ENCODE measurements around the gene MVP.

The MVP gene

DNA sequence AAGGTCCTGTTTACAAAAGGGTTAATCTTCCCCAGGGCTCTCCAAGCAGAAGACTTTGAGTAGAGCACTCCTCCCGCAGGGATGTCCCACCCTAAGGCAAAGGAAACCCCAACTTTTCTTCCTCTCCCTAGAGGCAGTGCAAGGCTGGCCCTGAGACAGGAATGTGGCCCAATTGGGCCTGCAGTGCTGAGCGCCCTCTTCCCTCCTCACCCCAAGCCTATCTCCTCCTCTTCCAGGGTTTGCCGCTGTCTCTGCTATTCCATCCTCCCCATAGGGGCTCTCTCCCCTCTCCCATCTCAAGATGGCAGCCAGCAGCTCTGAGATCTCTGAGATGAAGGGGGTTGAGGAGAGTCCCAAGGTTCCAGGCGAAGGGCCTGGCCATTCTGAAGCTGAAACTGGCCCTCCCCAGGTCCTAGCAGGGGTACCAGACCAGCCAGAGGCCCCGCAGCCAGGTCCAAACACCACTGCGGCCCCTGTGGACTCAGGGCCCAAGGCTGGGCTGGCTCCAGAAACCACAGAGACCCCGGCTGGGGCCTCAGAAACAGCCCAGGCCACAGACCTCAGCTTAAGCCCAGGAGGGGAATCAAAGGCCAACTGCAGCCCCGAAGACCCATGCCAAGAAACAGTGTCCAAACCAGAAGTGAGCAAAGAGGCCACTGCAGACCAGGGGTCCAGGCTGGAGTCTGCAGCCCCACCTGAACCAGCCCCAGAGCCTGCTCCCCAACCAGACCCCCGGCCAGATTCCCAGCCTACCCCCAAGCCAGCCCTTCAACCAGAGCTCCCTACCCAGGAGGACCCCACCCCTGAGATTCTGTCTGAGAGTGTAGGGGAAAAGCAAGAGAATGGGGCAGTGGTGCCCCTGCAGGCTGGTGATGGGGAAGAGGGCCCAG is 7.3 kb upstream of the MVP start:
- Histone ChIP-seq H3K27me3 (ENCODE audit: low read depth, low read length) (no peaks in the 10 kb centered on the region), H2AFZ (ENCODE audit: low read depth, low read length) (no peak overlapping the region), H3K4me2 (ENCODE audit: low read length) (no peak overlapping the region), H3K4me1 (ENCODE audit: low read length) (peaks cover 45% of the 10 kb centered on the region), H3K9me3 (ENCODE audit: insufficient read depth, low read length) (no peaks in the 10 kb centered on the region), H4K20me1 (ENCODE audit: insufficient read depth, low read length) (peaks cover 23% of the 10 kb centered on the region), H3K9ac (ENCODE audit: low read length) (no peak overlapping the region), H3K4me3 (ENCODE audit: low read length) (no peak overlapping the region), H3K36me3 (replicated peaks; ENCODE audit: low read depth, low read length) (peaks cover 28% of the 10 kb centered on the region), H3K27ac (ENCODE audit: low read length) (no peak overlapping the region), H3K79me2 (ENCODE audit: low read length) (peaks cover 27% of the 10 kb centered on the region)
- no peak for TF ChIP-seq EZH2phosphoT487 (IDR thresholded peaks at IDR 0.05; ENCODE audit: low read depth)
- TF ChIP-seq, protein P1, sequence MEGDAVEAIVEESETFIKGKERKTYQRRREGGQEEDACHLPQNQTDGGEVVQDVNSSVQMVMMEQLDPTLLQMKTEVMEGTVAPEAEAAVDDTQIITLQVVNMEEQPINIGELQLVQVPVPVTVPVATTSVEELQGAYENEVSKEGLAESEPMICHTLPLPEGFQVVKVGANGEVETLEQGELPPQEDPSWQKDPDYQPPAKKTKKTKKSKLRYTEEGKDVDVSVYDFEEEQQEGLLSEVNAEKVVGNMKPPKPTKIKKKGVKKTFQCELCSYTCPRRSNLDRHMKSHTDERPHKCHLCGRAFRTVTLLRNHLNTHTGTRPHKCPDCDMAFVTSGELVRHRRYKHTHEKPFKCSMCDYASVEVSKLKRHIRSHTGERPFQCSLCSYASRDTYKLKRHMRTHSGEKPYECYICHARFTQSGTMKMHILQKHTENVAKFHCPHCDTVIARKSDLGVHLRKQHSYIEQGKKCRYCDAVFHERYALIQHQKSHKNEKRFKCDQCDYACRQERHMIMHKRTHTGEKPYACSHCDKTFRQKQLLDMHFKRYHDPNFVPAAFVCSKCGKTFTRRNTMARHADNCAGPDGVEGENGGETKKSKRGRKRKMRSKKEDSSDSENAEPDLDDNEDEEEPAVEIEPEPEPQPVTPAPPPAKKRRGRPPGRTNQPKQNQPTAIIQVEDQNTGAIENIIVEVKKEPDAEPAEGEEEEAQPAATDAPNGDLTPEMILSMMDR (IDR thresholded peaks at IDR 0.05; ENCODE audit: low read depth, low read length), result no peak

DNA sequence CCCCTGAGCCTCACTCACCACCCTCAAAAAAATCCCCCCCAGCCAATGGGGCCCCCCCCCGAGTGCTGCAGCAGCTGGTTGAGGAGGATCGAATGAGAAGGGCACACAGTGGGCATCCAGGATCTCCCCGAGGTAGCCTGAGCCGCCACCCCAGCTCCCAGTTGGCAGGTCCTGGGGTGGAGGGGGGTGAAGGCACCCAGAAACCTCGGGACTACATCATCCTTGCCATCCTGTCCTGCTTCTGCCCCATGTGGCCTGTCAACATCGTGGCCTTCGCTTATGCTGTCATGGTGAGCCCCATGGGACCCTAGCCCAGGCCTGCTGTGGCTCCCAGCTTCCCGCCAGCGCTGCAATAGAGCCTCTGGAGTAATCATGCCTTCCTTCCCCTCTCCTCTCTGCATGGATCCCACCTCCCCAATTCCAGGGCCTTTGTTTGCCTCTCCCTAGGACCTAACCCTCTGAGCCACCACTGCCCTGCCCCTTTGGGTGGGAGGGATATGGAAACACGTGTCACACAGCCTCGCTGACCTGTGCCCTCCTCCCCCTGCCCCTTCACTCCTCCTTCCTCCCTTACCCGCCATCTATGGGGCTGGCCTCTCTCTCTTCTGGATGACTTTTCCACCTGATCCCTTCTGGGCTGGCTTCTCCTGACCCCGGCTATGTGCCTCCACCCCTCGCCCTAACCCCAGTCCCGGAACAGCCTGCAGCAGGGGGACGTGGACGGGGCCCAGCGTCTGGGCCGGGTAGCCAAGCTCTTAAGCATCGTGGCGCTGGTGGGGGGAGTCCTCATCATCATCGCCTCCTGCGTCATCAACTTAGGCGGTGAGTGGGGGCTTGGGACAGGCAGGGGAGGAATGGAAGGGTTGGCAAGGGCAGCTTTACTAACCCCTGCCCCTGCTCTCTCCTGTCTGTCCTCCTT is 6.4 kb upstream of the MVP start:
- Histone ChIP-seq H3K9me3 (ENCODE audit: insufficient read depth, low read length) (no peaks in the 10 kb centered on the region), H3K4me1 (ENCODE audit: low read length) (peaks cover 36% of the 10 kb centered on the region), H3K27ac (ENCODE audit: low read length) (no peak overlapping the region), H3K4me2 (ENCODE audit: low read length) (no peak overlapping the region), H3K4me3 (ENCODE audit: low read length) (no peak overlapping the region), H3K79me2 (ENCODE audit: low read length) (peaks cover 23% of the 10 kb centered on the region), H2AFZ (ENCODE audit: low read depth, low read length) (no peak overlapping the region), H3K36me3 (replicated peaks; ENCODE audit: low read depth, low read length) (peaks cover 26% of the 10 kb centered on the region), H4K20me1 (ENCODE audit: insufficient read depth, low read length) (peaks cover 14% of the 10 kb centered on the region), H3K9ac (ENCODE audit: low read length) (no peak overlapping the region), H3K27me3 (ENCODE audit: low read depth, low read length) (no peaks in the 10 kb centered on the region)
- TF ChIP-seq EZH2phosphoT487 (IDR thresholded peaks at IDR 0.05; ENCODE audit: low read depth), result no peak
- TF ChIP-seq, protein P1 (IDR thresholded peaks at IDR 0.05; ENCODE audit: low read depth, low read length), result no peak

DNA sequence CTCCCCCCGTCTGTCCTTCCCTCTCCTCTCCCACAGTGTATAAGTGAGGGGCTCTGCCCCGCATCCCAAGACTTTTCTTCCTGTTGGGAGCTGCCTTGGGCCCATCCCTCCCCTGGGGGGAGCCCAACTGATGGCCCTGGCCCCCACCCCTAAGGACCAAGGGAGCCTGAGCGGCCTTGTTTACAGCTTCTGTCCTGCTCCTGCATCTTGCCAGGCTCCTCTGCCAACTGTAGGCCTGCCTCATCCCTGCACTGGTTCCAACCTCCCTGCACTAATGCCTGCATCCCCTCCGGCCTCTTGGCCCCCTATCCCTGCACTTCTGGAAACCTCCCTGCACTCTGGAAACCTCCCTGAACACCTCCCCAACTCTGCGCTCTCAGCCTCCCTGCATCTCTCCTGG is 5.7 kb upstream of the MVP start:
- peaks cover 36% of the 10 kb centered on the region for H3K4me1 ChIP-seq (ENCODE audit: low read length)

More for the DNA sequence above, 5.7 kb upstream of the MVP start:
- peak overlapping the region; percentile 92; the same call in 1 of the 2 replicates for H3K9ac ChIP-seq (ENCODE audit: low read length)
- peaks cover 24% of the 10 kb centered on the region for H3K79me2 ChIP-seq (ENCODE audit: low read length)
- H3K27me3 ChIP-seq (ENCODE audit: low read depth, low read length), result no peaks in the 10 kb centered on the region
- H3K36me3 ChIP-seq (replicated peaks; ENCODE audit: low read depth, low read length), result peaks cover 26% of the 10 kb centered on the region
- no peak overlapping the region for H3K27ac ChIP-seq (ENCODE audit: low read length)
- peak overlapping the region; percentile 91; the same call in 1 of the 2 replicates for H3K4me3 ChIP-seq (ENCODE audit: low read length)
- TF ChIP-seq, protein P1 (IDR thresholded peaks at IDR 0.05; ENCODE audit: low read depth, low read length), result no peak
- no peak for TF ChIP-seq EZH2phosphoT487 (IDR thresholded peaks at IDR 0.05; ENCODE audit: low read depth)
- no peaks in the 10 kb centered on the region for H3K9me3 ChIP-seq (ENCODE audit: insufficient read depth, low read length)
- no peak overlapping the region for H2AFZ ChIP-seq (ENCODE audit: low read depth, low read length)
- H3K4me2 ChIP-seq (ENCODE audit: low read length), result peak overlapping the region; percentile 83
- H4K20me1 ChIP-seq (ENCODE audit: insufficient read depth, low read length), result peaks cover 9% of the 10 kb centered on the region
